Measurements from ENCODE around the gene RPS6KA5.
"Not testable (repeated sequence)": the region's sequence is repeated elsewhere in the genome, so short reads cannot be mapped to it uniquely, and the experiment has no call there.

RPS6KA5 gene

DNA sequence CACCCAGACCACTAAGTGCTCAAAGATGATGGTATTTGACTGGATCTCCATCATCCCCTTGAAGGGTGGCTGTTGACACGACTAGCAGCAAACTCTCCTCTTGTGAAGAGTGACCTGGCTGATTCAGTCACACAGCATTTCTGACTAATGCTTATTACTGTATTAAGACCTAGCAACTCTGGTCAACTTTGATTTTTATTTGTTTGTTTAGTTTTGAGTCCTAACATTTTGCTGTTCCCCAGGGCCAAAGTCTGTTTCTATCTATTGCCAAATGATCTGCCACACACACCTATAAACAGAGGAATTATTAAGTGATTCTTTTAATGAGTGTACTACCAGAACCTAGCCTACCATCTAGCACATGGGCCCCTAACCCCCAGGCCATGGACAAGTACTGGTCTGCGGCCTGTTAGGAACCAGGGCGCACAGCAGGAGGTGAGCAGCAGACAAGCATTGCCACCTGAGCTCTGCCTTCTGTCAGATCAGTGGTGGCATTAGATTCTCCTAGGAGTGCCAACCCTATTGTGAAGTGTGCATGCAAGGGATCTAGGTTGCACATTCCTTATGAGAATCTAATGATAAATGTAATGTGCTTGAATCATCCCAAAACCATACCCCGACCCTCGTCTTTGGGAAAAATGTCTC, 120.0 kb downstream of the RPS6KA5 start:
- no peak for DNase-seq (ENCODE audit: low read depth, low spot score)

DNA sequence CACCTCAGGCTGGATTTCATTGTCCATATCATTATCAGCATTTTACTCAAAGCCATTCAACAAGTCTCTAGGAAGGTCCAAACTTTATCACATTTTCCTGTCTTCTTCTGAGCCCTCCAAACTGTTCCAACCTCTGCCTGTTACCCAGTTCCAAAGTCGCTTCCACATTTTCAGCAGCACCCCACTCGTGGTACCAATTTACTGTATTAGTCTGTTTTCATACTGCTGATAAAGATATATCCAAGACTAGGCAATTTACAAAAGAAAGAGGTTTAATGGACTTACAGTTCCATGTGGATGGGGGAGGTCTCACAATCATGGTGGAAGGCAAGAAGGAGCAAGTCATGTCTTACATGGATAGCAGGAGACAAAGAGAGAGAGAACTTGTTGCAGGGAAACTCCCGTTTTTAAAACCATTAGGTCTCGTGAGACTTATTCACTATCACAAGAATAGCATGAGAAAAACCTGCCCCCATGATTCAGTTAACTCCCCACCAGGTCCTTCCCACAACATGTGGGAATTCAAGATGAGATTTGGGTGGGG, 121.1 kb downstream of the RPS6KA5 start:
- DNase-seq (ENCODE audit: low read depth, low spot score), result not testable (repeated sequence)

DNA sequence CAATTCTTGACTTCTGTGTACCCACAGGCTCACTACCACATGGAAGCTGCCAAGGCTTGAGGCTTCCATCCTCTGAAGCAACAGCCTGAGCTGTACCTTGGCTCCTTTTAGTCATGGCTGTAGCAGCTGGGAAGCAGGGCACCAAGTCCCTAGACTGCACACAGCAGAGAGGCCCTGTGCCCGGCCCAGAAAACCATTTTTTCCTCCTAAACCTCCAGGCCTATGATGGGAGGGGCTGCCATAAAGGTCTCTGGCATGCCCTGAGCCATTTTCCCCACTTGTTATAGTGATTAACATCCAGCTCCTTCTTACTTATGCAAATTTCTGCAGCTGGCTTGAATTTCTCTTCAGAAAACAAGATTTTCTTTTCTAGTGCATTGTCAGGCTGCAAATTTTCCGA, 121.8 kb downstream of the RPS6KA5 start:
- no peak for DNase-seq (ENCODE audit: low read depth, low spot score)

DNA sequence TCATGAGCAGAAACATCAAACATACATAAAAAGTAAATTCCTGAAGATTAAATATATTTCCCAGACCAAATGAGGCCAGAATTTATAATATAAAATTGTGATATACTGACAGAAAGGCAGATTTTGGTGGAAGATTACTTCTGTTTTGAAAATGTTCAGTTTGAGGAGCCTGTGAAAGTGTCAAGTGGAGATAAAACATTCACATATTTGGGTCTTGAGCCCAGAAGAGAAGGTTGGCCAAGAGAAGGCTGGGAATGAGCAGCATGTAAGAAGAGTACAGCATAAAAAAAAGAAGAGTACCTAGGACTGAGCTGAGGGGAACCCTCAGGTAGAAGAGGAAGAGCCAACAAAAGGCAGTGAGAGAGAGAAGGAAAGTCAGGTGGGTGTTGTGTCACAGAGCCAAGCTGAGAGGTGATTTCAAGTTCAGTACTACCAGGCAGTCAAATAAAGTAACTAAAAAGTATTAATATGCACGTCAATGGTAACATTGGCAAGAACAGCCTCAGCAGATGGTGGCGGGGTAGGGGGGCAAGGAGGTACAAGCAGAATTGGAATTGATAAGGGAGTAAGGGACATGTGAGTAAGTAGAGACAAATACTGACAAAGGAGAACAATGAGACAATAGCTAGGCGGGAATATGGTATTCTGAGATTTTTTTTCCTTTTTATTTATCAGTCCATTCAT, 123.5 kb downstream of the RPS6KA5 start:
- no peak for DNase-seq (ENCODE audit: low read depth, low spot score)

DNA sequence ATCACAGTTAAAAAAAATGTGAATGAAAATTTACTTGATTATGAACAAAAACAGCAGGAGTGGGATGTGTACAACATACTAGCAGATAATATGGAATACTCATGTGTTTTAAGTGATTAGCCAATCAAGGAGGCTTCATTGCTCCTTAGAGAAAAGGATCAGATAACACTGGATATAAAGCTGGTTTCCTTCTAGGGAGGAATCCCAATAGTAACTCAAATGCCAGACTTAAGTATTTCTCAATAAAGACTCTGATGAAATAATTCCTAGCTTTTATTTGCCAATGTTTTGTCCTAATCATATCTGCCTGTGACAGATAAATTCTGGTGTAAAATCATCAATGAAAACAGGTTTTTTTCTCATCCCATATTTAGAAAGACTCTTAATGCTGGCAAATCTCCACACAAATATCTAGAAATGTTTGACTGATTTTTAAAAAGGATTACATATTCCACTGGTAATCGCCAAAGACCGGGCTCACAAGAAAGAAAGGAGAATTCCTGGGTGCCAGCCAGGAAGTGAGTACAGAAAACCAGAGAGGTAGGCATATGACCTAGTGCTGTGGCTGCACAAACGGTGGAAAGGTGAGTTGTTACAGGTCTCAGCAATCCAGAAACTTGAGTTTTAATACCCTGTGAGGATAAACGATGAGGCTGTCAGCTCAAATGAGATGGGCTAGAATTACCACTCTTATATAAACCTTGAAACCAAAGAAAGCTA, 135.7 kb downstream of the RPS6KA5 start:
- DNase-seq (ENCODE audit: low read depth, low spot score), result no peak

DNA sequence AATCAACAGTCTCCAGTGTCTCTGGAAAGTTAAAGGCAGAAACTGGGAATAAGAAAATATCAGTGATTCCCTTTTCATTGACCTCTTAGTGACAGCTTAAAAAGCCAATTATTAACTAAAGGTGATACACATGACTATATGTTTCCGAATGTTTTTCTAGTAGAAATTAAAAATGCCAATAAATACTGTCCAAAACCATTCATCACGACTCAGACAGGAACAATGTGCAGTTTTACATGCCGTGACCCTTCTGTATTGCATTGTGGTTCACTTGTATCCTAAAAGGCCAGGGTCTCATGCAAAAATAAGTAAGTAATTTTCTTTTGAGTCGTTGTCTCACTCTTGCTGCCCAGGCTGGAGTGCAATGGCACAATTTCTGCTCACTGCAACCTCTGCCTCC, 138.3 kb downstream of the RPS6KA5 start:
- DNase-seq (ENCODE audit: low read depth, low spot score), result no peak

DNA sequence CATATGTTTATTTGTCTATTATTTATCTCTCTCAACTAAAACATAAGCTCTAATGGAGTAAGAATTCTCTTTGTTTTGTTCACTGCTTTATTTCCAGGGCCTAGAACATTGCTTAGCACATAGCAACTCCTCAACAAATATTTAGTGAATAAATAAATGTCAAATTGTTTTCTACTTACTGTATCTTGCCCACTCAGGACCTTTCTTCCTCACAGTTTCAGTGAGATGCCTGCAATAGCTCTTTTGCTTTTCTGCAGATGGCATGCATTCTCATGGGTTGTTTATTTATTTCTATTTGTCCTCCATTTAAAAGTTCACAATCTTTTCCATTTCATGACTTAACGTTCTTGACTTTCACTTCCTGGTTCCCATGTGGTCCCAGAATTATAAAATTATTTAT, 149.3 kb downstream of the RPS6KA5 start:
- DNase-seq (ENCODE audit: low read depth, low spot score), result no peak

DNA sequence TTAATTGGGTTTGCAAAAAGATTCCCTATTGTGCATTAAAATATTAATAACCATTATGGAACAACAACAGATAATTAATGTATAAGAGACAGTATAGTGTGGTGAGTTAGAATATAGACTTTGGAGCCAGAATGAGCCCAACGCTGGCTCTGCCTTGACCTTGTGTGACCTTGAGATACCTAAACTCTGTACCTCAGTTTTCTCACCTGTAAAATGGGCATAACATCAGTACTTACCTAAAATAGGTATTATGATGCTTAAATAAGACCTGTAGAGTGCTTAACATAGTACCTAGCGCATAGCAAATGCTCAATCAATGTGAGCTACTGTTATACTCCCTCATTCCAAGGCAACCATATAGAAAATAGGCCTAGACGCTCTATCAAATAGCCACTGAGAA, 153.3 kb downstream of the RPS6KA5 start:
- no peak for DNase-seq (ENCODE audit: low read depth, low spot score)

DNA sequence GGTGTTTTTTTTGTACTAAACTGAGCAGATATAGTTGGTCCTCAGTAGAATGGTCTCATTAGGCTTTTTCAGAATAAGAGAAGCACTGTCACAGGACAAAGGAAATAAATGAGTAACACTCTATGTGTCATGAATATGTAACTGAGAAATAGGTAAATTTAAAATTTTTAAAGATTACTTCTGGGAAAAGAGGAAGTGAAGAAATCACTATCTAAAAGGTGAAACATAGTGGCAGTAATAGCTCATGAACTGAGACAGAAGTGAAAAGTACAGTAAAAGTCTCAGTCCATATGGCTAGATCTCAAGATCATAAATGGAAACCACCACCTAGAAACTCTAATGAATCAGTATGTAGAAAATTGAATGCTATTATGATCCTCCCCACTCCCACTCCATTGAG, 154.9 kb downstream of the RPS6KA5 start:
- DNase-seq (ENCODE audit: low read depth, low spot score), result no peak

DNA sequence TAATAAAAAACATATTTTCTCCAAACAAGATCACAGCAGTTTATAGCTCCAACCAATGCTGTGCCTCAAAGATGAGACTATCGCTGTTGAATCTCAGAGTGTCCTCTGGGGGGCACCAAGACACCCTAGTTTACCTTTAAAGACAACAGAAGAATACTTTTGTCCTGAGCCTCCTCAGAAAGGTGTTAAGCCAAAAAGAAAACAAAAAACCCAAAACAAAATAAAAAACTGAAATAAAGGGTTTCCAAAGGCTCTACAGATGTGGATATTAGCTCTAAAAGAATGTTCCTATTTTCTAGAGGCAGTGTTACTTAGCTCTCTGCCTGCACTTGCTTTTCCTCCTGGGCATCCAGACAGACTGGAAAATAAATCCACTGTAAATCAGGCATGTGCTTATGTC, 157.3 kb downstream of the RPS6KA5 start:
- DNase-seq (ENCODE audit: low read depth, low spot score), result peak; percentile 3

DNA sequence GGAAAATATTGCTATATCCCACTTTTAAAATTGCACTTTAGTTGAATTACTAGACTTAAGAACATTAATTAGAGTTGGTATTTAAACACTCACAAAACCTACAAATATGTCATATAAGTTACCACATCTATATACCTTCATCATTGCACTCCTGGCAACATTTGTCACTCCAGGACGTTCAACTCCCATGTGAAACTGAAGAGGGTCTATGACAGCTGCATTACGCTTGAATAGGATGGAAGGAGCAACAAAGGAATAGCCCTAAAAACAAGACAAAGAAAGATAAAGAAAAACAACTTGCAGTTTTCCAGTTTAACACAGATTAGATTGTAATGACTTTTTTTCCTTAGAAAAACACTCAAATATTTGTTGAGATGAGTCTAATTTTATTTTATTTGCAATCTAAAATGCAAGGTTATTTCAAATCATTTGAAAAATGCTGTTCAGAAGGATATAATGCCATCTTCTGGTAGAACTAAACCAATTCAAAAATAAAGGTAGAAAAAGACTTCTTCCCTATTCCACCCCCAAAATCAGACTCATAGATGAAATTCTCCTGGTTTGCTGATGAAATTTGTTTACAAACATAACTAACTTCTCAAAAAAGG, 159.9 kb downstream of the RPS6KA5 start:
- DNase-seq (ENCODE audit: low read depth, low spot score), result no peak

DNA sequence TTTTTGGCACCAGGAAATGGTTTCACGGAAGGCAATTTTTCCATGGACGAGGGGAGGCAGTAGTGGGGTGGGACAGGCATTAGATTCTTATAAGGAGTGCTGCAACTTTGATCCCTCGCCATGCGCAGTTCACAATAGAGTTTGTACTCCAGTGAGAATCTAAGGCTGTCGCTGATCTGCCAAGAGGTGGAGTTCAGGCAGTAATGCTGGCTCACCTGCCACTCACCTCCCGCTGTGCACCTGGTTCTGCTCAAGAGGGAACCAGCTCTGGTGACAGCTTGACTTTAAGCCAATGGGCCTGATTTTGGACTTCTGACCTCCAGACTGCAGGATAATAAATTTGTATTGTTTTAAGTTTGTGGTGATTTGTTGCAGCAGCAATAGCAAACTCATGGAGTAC, 163.4 kb downstream of the RPS6KA5 start:
- no peak for DNase-seq (ENCODE audit: low read depth, low spot score)

DNA sequence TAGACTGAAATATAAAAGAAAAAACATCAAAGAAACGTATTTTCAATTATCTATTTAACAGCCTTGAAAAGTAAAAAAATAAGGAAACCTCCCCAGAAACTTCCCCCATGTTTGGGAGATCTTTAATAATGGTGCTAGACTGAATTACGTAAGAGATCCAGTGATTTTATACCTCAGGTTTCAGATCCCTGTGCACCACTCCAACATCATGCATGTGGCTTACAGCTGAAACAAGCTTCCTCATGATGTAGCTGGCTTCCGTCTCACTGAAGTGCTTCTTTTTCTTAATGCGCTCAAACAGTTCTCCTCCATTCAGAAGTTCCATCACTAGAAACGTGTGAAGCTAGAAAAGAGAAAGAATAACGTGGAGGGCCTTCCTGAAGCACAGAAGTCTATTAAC, 166.2 kb downstream of the RPS6KA5 start:
- no peak for DNase-seq (ENCODE audit: low read depth, low spot score)

DNA sequence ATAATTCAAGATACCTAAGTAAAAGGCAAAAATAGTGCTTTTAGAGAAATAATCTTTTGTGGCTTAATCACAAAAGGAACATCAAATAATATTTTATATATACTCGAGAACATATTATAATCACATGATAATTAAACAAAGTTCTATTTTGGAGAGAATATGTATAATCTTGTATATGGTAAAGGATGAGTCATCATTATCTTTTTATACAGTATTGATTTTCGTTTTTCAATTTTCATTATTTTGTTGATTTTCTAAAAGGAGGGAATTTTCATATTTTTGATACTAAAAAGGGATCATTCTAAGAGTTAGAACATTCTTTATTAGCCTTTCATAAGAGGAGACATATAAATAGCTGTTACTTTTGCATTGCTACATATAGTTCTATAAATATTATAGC, 166.9 kb downstream of the RPS6KA5 start:
- DNase-seq (ENCODE audit: low read depth, low spot score), result no peak

DNA sequence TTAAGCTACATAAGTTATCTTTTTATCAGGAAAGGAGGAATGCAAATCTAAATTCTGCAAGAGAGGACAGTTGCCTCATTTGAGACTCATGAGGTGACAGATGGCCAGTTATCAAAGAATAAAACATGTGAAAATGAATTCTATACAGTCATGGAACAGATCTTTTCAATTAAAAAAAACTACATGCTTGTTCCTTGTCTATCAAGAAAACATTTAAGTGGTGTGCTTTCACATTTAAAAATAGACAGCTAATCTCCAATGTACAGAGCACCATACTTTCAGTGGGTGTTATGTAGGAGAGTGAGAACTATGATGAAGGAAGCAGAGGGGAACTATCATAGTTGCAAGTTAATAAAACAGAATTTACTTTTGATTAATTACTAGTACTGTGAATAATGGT, 167.5 kb downstream of the RPS6KA5 start:
- DNase-seq (ENCODE audit: low read depth, low spot score), result no peak

DNA sequence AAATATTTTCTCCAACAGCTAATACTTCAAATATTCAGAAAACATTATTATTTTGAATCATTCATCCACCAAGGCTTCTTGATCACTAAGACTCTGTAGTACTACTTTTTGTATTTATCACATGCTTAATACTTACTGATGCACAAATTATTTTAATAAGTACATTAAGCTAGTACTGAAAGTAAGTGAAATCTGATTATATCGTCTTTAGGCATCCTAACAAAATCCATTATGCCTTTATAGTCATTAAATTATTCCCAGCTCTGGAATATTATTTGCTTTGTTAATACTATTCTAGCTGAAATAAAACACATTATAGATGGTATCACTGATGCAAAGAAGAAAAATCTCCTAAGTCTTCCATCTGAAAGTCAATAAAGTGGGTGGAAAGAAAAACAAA, 169.1 kb downstream of the RPS6KA5 start:
- no peak for DNase-seq (ENCODE audit: low read depth, low spot score)

DNA sequence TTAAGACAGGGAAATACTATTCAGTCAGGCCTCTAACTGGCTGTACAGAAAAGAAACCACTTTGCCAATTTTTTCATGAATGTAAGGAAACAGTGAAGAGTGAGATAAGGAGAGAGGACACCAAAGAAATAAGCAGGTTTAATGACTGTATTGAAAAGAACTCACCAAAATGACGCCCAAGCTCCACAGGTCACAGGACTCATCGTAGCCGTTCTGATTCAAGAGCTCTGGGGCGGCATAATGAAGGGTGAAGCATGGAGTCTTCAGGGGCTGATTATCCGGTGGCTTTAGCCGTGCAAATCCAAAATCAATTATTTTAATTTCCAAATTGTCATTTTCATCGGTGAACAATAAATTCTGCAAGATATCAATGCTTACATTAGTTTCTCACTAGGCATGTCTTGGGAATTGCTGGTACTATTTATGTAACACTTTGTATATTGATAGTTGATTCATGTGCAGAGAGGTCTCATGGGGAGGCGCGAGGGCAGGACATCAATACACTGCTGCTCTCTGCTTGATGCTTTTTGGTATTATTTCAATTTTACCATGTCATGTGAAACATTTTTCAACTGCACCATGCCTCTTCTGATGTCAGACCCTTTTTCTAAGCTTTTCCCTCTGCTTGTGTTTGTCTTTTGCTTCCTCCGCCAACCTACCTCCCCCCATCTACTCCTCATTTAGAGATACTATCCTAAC, 170.0 kb downstream of the RPS6KA5 start:
- DNase-seq (ENCODE audit: low read depth, low spot score), result no peak

DNA sequence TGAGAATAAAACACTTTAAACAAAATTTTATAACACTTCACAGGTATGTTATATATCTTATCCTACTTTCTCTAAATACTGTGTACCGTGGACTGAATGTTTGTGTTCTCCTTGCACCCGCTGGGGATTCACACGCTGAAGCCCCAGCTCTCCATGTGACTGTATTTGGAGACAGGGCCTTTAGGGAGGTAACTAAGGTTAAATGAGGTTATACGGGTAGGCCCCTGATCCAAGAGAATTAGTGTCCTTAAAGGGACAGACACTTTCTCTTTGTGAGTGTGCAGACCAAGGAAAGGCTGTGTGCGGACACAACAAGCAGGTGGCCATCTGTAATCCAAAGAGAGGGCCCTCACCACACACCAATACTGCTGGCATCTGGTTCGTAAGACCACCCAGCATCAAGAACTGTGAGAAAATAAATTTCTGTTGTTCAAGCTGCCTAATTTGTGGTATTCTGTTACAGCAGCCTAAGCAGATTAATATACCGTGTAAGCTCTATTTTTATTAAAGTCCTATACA, 174.1 kb downstream of the RPS6KA5 start:
- no peak for DNase-seq (ENCODE audit: low read depth, low spot score)

DNA sequence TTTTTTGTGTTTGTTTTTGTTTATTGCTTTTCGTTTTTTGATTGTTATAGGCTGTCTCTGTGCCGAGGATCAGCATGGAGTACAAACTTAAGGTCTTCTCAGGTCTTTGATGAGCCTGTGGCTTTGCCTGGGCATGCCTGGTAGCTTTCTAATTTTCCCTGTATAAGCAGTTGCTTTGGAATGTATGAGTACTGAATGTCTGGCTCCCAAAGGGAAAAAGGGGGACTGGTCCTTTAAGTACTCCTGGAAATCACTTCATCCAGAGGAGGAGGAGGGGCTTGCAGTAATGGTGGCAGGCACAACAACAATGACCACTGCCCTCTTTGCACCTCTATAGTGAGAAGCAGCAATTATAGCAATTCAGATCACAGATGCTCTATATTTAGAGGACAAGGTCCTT, 176.7 kb downstream of the RPS6KA5 start:
- no peak for DNase-seq (ENCODE audit: low read depth, low spot score)

DNA sequence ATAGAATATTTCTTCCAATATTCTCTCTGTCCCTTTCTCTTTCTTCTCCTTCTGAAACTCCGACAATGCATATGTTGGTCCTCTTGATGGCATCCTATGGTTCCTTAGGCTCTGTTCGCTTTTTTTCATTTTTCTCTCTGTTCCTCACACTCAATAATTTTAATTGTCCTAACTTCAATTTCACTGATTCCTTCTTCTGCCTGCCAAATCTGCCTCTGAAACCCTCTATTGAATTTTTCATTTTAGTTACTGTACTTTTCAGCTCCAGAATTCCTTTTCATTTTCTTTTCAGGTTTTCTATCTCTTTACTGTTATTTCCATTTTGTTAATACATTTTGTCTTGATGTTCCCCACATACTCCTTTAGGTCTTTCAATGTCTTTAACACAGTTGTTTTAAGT, 177.2 kb downstream of the RPS6KA5 start:
- DNase-seq (ENCODE audit: low read depth, low spot score), result no peak

DNA sequence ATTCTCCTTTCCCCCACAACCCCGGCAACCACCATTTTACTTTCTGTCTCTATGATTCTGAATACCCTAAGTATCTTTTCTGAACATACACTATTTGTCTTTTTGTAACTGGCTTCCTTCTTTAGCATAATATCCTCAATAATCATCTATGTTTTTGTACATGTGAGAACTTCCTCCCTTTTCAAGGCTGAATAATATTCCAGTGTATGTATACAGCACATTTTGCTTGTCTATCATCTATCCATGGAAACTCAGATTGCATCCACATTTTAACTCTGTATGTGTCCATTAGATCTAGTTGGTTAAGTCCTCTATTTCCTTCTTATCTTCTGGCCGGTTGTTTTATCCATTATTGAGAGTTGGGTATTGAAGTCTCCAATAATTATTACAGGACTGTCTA, 180.2 kb downstream of the RPS6KA5 start:
- no peak for DNase-seq (ENCODE audit: low read depth, low spot score)

DNA sequence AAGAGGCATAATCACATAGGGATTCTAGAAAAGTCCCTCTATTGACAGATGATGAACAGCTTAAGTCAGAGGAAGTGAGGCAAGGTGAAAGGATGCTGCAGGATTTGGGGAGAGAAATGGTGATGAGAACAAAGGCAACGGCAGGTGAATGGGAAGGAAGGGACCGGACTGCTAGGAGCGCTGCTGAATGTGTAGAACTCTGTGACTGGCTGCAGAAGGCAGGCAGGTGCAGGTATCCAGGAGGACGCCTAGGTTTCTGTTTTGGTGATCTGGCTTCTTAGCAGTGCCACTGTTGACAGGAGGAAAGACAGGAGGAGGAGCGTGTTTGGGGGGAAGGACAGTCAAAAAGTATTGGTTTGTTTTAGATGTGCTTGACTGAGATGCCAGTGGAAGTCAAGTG, 185.8 kb downstream of the RPS6KA5 start:
- no peak for DNase-seq (ENCODE audit: low read depth, low spot score)

All from iPS DF 19.7 (cell line).